GF-D8 (cell line): ENCODE data around the gene OR52M1.
"Not testable (repeated sequence)": the region's sequence is repeated elsewhere in the genome, so short reads cannot be mapped to it uniquely, and the experiment has no call there.

Experiments used
- DNase-seq: peaks from one replicate; lab custom pipeline; 2025; lab: John Stamatoyannopoulos, UW

Gene OR52M1

DNA sequence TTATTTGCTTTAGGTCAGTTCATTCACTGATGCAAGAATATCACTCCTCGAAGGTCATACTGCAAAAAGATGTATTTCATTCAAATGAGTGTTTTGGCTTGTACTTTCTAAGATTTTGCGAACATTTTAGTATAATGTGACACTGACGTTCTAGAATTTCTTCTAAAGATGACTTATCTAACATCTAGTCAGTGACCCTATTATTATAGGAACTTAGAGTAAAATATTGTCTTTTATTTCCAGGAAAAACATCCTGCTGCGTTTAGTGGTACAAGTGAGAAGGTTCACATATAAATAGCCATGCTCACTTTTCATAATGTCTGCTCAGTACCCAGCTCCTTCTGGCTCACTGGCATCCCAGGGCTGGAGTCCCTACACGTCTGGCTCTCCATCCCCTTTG lies at the start of gene OR52M1:
Gene OR52M1, plus strand, starts transcription at position 301 of the 400 bp plus-strand sequence. Its CDS starts 0 bp downstream, at position 301.
- no peak for DNase-seq

GRCh38 chr11:4495487-4495886 lies 49.5 kb upstream of the OR52M1 start:
- DNase-seq: no peak

DNA sequence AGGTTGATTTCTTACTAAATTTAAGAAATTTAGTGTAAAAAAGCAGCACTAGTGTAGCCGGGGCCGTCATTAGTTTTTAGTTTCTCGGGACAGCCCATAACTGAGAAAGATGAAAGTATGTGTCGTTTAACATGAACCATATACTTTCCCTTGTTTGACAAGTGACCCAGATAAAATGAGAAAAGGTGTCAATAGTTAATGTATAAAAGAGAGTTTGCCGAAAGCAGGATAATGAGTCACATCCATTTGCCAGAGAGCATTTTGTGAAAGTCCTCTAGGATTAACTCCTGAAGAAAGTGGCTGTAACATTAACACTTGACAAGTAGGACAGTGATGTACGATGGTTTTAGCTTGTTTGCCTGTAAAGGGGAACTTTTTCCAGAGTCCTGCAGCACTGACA lies 49.0 kb upstream of the OR52M1 start:
- DNase-seq: no peak

DNA sequence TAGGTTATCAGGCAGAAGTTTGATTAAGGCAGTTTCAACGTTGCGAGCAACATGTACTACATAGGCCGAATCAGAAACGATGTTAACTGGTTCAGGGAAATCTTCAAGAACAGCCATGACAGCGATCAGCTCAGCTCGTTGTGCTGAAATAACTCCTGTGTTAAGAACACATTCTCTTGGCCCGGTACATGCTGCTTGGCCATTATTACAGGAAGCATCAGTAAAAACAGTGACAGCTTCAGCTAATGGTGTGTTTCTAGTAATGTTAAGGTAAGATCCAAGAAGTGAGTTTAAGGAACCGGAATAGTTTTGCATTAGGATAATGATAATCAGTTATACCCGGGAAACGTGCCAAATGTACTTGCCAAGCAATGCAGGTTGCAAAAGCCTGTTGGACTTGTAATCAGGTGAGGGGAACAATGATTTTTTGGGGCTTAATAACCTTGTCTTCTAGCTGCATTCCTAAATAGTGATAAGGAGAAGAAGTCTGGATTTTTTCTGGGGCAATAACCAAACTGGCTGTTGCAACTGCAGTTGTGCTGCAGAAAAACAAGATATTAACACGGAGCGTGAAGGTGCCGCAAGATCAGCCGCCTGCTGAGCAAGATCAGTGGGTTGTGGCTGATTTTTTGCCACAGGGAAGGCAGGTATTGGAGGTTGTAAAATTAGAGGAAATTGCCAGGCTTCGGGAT lies 48.3 kb upstream of the OR52M1 start:
- no peak for DNase-seq

DNA sequence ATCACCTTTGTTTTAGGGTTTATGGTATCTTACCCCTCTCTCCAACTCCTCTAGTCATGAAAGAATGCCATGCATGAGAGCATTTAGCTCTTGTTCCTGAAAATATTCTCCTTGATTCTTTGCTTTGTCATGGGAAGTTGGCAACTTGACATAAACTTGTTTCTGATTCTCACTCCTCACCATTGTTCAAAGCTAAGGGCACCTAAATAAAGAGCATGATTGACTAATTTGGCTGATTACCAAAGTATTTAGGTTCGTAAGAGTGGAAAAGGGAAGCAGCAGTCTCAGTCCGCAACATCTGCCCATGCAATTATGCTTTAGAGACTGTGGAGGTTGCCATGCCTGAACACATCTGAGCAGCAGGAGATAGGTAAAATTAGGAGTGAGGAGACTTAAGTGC lies 36.1 kb upstream of the OR52M1 start:
- no peak for DNase-seq

DNA sequence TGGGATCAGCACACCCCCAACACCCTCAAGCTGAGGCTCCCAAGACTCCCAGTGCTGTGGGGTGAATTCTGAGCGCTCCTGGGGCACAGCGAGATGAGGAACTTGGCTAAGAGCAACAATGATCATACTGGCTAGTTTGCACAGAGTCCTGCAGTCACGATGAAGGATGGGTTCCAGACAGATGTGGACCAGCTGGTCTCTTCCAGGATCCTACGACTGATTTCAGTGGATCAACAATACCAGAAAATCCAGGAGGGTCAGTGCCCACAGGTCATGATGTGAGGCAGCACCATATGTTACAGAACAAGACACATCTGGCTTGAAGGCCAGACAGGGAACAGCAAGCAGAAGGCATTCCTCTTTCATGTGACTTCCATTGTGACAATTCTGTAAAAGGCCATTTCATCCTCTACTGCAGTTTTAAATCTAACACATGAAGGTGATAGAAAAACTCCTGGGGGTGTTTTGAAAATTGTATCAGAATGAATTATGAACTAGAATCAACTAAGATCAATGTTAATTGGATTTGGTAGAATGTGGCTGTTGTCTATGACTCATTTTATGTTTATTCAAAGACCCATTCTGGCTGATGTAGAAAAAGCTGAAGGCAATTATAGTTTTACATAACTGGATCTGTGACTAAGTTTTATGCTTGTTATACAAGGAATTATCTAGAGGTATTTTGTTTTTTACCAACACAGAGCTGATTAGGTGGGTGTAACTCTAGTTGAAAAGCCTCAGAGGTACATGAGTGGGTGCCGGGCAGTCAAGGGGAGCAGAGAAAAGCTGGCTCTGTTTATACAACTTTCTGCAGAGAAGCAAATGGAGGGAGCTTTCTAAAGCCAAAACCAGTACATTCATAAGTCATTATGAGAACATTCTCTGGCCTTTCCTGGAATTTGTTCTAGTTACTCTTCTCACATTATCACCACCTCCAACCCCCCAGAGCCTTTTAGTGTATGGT lies 33.4 kb upstream of the OR52M1 start:
- DNase-seq: no peak

DNA sequence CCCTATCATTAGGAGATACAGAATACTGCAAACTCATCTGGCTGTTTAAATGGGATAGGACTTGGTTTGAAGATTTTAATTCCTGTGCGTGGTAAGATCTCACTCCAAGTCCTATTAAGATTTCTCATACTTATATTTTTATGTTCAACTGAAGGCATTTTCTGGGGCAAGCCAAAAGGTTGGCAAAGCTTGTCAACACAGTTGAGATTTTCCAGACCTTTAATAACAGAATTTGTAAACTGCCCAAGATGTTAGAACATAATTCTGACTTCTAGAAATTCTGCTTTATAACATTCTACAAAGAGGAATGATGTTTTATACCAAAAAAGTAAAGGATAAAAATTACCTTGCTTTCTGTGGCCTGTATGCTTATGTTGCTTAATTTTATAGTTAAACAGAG lies 30.8 kb upstream of the OR52M1 start:
- DNase-seq: no peak

DNA sequence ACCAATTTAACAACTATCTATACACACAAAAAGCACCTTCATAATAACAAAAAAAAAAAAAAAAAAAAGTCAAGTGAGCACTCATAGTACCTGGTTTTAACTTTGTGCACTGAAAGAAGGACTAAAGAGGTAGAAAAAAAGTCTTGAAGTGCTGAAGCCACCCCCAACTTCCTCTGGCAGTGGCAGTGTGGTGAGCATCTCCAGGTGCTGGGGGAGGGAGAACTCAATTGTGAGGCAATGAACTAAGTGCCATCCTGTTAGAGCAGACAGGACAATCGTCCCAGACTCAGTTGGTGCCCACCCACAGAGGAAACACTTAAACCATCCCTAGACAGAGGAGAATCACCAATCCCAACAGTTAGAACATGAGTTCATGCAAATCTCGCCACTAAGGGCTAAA lies 22.7 kb upstream of the OR52M1 start:
- DNase-seq: no peak

DNA sequence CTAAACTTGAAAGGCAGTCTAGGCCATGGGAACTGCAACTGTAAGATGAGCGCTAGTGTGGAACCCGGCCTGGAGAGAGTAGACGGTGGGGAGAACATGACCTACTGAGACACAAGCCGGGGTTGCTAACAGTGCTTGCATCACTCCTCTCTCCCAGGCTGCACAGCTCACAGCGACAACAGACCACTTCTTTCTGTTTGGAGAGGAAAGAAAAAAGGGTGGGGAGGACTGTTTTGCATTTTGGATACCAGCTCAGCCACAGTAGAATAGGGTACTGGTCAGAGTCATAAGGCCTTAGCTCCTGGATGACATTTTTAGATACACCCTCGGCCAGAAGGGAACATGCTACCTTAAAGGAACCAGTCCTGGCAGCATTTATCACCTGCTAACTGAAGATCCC lies 22.2 kb upstream of the OR52M1 start:
- no peak for DNase-seq

DNA sequence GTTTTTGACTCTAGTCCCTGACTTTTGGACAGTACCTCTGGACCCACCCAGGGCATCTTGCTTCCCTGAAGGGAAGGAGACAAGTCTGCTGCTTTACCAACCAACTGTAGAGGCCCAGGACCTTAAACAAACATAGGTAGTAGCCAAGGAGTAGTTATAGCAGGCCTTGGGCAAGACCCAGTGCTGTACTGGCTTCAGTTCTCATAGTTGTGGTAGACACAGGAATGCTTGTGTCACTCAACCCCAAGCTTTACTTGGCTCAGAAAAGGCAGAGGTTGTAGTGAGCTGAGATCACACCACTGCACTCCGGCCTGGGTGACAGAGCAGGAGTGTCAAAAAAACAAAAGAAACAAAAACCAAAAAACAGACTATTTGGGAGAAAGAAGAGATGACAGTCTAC lies 21.3 kb upstream of the OR52M1 start:
- no peak for DNase-seq

GRCh38 chr11:4527926-4528325 lies 17.1 kb upstream of the OR52M1 start:
- DNase-seq: no peak

DNA sequence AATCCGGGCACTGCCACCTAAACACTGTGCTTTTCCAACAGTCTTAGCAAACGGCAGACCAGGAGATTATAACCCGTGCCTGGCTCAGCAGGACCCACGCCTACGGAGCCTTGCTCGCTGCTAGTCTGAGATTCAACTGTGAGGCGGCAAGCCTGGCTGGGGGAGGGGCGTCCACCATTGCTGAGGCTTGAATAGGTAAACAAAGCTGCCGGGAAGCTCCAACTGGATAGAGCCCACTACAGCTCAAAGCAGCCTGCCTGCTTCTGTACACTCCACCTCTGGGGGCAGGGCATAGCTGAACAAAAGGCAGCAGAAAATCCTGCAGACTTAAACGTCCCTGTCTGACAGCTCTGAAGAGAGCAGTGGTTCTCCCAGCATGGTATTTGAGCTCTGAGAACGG lies 13.3 kb upstream of the OR52M1 start:
- DNase-seq: not testable (repeated sequence)

GRCh38 chr11:4539603-4540219 lies 5.3 kb upstream of the OR52M1 start:
- no peak for DNase-seq

DNA sequence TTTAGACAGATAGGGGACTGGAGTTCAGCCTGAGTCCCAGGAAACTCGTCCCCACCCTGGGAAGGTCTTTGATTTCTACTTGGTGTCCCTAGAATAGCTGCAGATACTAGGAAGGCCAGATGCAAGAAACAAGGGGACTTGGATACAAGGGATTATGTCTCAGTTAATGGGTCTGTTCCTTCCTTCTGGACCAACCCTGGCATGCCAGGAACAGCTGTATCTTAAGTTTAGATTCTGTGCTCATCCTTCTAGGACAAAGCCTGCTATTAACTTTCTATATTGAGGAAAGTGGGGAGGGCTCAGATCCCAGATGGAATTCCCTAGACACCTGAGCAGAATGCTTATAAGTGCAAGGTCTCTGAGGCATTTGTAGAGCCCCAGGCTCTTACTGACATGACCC lies 3.9 kb upstream of the OR52M1 start:
- DNase-seq: no peak

DNA sequence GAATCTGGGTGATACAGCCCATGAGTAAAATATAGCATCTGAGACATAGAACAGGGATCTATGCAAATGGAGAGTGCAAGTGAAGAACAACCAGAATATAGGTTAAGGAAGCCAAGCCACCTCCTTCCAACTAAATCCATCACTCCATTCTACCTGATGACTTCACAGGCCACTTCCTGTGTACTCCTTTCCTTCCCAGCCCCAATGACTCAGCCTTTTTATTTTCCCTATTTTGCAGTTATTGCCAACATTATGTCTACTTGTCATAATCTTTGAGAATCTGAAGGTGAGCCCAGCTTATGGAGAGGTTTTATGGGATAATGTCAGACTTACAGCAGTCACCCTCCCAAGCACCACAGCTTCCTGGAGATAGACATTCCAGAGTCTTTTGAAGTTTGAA lies 1.4 kb upstream of the OR52M1 start:
- DNase-seq: no peak

GRCh38 chr11:4546878-4547277 lies 1.9 kb downstream of the OR52M1 start:
- DNase-seq: no peak

DNA sequence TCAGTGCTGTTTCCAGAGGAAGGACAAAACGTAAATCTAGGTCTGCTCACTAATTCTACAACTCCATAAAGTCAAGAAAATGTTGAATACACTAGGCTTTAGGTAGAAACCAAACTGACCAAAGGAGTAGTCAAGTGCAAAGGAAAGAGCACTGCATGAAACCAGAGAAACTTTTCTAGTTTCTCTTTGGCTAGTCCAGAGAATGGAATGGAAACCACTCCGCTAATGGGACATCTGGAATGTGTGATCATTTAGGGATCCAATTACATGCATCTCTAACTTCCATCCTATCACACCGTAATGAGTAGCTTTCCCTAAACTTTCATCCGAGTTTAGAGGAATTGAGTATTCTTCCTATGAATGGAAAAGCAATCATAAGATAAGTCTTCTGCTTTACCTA lies 2.4 kb downstream of the OR52M1 start:
- DNase-seq: no peak

- DNase-seq: no peak
Measured at GRCh38 chr11:4551346-4551979, 6.5 kb downstream of the OR52M1 start.

GRCh38 chr11:4559527-4560440 lies 14.8 kb downstream of the OR52M1 start:
- no peak for DNase-seq

DNA sequence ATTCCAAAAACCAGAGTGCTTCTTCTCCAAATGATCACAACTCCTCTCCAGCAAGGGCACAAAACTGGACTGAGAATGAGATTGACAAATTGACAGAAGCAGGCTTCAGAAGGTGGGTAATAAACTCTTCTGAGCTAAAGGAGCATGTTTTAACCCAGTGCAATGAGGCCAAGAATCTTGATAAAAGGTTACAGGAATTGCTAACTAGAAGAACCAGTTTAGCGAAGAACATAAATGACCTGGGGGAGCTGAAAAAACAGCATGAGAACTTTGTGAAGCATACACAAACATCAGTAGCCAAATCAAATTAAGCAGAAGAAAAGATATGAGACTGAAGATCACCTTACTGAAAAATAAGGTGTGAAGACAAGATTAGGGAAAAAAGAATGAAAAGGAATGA lies 15.5 kb downstream of the OR52M1 start:
- DNase-seq: no peak

DNA sequence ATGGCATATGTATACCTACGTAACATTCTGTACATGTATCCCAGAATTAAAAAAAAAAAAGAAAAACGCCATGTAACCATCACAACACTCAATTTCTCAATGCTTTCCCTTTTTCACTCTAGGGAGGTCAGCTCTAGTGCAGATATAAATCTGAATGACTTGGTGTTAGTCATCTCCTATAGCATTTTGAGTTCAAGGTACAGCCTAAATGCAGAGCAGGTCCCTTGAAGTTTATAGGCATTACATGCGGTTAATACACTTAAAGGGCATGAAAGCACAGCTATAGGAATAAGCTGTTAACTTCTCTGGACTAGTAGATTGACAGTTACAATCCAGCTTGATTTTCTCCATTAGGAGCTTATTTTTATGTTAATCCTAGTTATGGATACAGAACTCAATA lies 20.4 kb downstream of the OR52M1 start:
- DNase-seq: no peak
